Vagina (tissue), 2 donors: ENCODE results near the gene AMBP. TPM values are rescaled to one million over a fixed set of nuclear protein-coding genes. Genes with fewer than 3 reads are reported as not detected.

Experiments
- DNase-seq, 2 donors: peaks; one replicate each; pipeline ENCODE4 v3.0.0-alpha.2; 2017; ENCODE audit errors: extremely low spot score in 2 of 2
- H3K27ac ChIP-seq: fragments of 200-600 bp; sonication (generic); one replicate; pipeline ENCODE4 v1.5.1; 2019
- H3K27me3 ChIP-seq: fragments of 200-600 bp; sonication (generic); one replicate; pipeline ENCODE4 v1.5.1; 2019
- H3K36me3 ChIP-seq, 2 donors: fragments of 200-600 bp; sonication (generic); one replicate each; pipeline ENCODE4 v1.5.1; 2017 to 2019
- H3K4me1 ChIP-seq: fragments of 200-600 bp; sonication (generic); one replicate; pipeline ENCODE4 v1.5.1; 2019
- H3K4me3 ChIP-seq, 2 donors: fragments of 200-600 bp; sonication (generic); 1 replicate in 1 of 2; 2 replicates in 1 of 2; pipeline ENCODE4 v1.5.1; 2016 to 2019
- H3K9me3 ChIP-seq: fragments of 200-600 bp; sonication (generic); one replicate; pipeline ENCODE4 v1.5.1; 2019
- CTCF ChIP-seq, 3 experiments: fragments of 450-650 bp in 2 of 3; fragments of 200-600 bp in 1 of 3; sonication (generic) in 1 of 3; IDR thresholded peaks; one replicate each; pipeline ENCODE4 v1.5.1; 2017 to 2019; ENCODE audit warnings: antibody characterized with exemption in 3 of 3, mild to moderate bottlenecking in 2 of 3, moderate library complexity in 2 of 3
- POLR2A ChIP-seq, 2 donors: fragments of 450-650 bp; IDR thresholded peaks; one replicate each; pipeline ENCODE4 v1.6.1; 2017; ENCODE audit warnings: antibody characterized with exemption in 2 of 2, mild to moderate bottlenecking in 2 of 2, moderate library complexity in 2 of 2
- POLR2AphosphoS5 ChIP-seq, 2 donors: sonication (generic); formaldehyde crosslinking; IDR thresholded peaks; one replicate each; pipeline ENCODE4 v1.9.0; 2017; ENCODE audit warnings: antibody characterized with exemption in 2 of 2, mild to moderate bottlenecking in 2 of 2, low read depth in 1 of 2; ENCODE audit not compliant: insufficient read depth in 1 of 2
- intact Hi-C: fragments of 100-400 bp; cut with DNase I; formaldehyde crosslinking; loops from one replicate; pipeline ENCODE4 v1.15.1; 2023
- total RNA-seq: library from RNA; depleted of rRNA; stranded (reverse); fragments of >200 nt; gene quantifications from one replicate; pipeline ENCODE4 v1.2.3, GENCODE V29; 2016

AMBP gene
- total RNA-seq, 1 donor from 2014 or later, result not detected

- H3K36me3 ChIP-seq, result no peaks in the 10 kb centered on the region
- intact Hi-C loops, result no loop called here
- no peaks in the 10 kb centered on the region for H3K9me3 ChIP-seq
- H3K27me3 ChIP-seq, result no peaks in the 10 kb centered on the region
- H3K27ac ChIP-seq, result no peak overlapping the region
- no peak for DNase-seq
- H3K4me1 ChIP-seq, result peaks cover 11% of the 10 kb centered on the region
- no peak for TF ChIP-seq POLR2A (IDR thresholded peaks at IDR 0.05)
- H3K4me3 ChIP-seq, result no peak overlapping the region
These were observed 669 bp upstream of the AMBP start for GRCh38 chr9:114078781-114079156.

- Histone ChIP-seq H3K36me3 (no peaks in the 10 kb centered on the region), H3K27ac (no peak overlapping the region), H3K4me3 (no peak overlapping the region), H3K9me3 (no peaks in the 10 kb centered on the region), H3K4me1 (peaks cover 8% of the 10 kb centered on the region), H3K27me3 (no peaks in the 10 kb centered on the region)
- TF ChIP-seq POLR2AphosphoS5 (IDR thresholded peaks at IDR 0.05; ENCODE audit: insufficient read depth in 1 of 2, low read depth in 1 of 2) (no peak), CTCF (IDR thresholded peaks at IDR 0.05) (no peak), POLR2A (IDR thresholded peaks at IDR 0.05) (no peak)
- intact Hi-C loops, result no loop called here
- DNase-seq, result no peak
These were observed 800 bp downstream of the AMBP start for GRCh38 chr9:114077162-114077837.

DNA sequence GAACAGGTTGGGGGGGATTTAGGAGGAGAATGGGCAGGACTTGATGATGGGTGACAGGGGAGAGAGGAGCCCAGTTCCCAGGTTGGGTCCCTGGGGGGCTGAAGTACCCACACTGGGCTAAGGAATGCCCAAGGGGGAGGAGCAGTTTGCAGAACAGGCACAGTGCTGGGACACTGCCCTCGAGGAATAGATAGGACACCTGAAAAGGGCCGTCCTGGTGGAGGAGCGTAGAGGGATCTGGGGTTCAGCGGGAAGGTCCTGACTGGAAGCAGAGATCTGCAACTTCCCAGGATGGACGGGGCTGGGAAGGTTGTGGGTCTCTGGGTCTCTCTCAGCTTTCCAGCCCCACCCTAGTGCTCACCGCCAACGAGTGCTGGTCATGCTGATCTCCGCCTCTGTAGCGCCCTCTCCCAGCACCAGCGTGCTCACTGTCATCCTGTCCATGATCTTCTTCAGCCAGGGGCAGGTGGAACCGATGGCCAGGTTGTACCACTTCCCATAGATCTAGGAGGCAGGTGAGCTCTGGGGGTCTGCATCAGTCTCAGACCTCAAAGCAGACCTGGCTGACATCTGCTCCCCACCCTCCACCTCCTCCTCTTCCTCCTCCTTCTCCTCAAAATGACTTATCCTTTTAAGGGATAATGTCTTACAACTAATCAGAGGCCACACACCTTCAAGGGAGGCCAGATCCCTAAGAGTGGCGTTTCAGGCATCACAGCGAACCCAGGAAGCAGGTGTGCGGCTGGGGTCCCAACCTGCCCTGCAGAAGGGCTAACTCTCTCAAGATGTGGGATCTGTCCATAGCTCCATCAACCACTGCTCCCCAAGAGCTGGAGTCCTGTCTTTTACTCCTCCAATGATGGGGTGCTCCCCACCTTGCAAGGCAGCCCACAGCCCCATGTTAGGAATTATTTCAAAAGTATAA is 1.6 kb downstream of the AMBP start:
- no peak for TF ChIP-seq POLR2A (IDR thresholded peaks at IDR 0.05)
- H3K36me3 ChIP-seq, result no peaks in the 10 kb centered on the region
- no peak for DNase-seq
- H3K27me3 ChIP-seq, result no peaks in the 10 kb centered on the region
- H3K4me3 ChIP-seq, result no peak overlapping the region
- no peak overlapping the region for H3K27ac ChIP-seq
- peaks cover 15% of the 10 kb centered on the region for H3K4me1 ChIP-seq
- H3K9me3 ChIP-seq, result no peaks in the 10 kb centered on the region
- intact Hi-C loops, result no loop called here

GRCh38 chr9:114075602-114076001 is 2.5 kb downstream of the AMBP start:
- intact Hi-C loops, result no loop called here
- DNase-seq, result no peak

DNA sequence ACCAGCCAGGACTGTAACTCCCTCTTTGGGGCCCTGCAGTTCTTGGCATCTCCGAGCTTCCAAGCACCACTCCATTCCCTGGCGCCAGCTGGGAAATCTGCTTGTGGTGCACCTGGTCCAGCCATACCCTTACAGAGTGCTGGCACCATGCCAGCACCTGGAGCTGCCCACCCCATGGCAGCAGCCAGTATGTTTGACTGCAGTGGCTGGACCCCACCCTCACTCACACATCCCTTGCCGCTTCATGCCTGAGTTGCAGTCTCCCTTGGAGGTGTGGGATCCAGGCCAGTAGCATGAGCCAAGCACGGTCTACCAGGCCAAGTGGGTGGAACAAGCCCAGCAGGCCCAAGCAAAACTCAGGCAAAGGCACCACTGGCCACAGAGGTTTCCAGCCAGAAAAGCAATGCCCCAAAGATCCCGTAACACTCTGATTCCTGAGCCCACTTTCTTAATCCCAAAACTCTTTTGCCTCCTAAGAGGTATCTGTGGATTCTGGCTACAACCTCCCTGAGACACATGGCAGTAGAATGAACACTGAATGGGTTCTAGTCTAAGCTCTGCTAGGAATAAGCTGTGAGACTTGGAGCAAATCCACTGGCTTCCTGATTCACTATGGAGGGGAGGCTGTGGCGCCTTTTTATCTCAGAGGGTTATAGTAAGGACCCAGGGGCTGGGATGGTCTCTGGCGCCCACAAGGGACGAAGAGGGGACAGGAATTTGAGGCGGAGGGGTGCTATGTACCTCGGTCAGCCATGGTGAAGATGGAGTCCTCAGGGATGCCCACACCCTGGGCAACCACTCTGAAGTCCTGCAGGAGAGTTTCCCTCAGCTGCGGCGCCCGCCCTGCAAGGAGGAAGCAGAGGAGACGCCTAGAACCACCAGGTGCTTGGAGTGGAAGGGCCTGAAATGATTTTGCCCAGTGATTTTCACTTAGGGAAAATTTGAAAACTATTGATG is 5.6 kb downstream of the AMBP start:
- no peaks in the 10 kb centered on the region for H3K9me3 ChIP-seq
- intact Hi-C loops, result no loop called here
- TF ChIP-seq POLR2AphosphoS5 (IDR thresholded peaks at IDR 0.05; ENCODE audit: insufficient read depth in 1 of 2, low read depth in 1 of 2), result peak in 1 of 2 donors; percentile 9
- no peak for TF ChIP-seq POLR2A (IDR thresholded peaks at IDR 0.05)
- peaks cover 30% of the 10 kb centered on the region for H3K4me1 ChIP-seq
- no peak overlapping the region for H3K4me3 ChIP-seq
- no peak for DNase-seq
- H3K27me3 ChIP-seq, result no peaks in the 10 kb centered on the region
- no peaks in the 10 kb centered on the region for H3K36me3 ChIP-seq
- H3K27ac ChIP-seq, result no peak overlapping the region

More at GRCh38 chr9:114075602-114076001, 2.5 kb downstream of the AMBP start:
- no peak overlapping the region for H3K4me3 ChIP-seq
- no peaks in the 10 kb centered on the region for H3K36me3 ChIP-seq
- no peaks in the 10 kb centered on the region for H3K9me3 ChIP-seq
- no peak overlapping the region for H3K27ac ChIP-seq
- TF ChIP-seq POLR2AphosphoS5 (IDR thresholded peaks at IDR 0.05; ENCODE audit: insufficient read depth in 1 of 2, low read depth in 1 of 2) (no peak), POLR2A (IDR thresholded peaks at IDR 0.05) (no peak), CTCF (IDR thresholded peaks at IDR 0.05) (no peak)
- H3K4me1 ChIP-seq, result peaks cover 24% of the 10 kb centered on the region
- H3K27me3 ChIP-seq, result no peaks in the 10 kb centered on the region

GRCh38 chr9:114071197-114071795 is 6.8 kb downstream of the AMBP start:
- Histone ChIP-seq H3K9me3 (no peaks in the 10 kb centered on the region), H3K27ac (no peak overlapping the region), H3K27me3 (no peaks in the 10 kb centered on the region), H3K4me1 (peaks cover 30% of the 10 kb centered on the region), H3K36me3 (no peaks in the 10 kb centered on the region), H3K4me3 (no peak overlapping the region)
- no peak for TF ChIP-seq POLR2AphosphoS5 (IDR thresholded peaks at IDR 0.05; ENCODE audit: insufficient read depth in 1 of 2, low read depth in 1 of 2)
- no peak for TF ChIP-seq POLR2A (IDR thresholded peaks at IDR 0.05)
- no peak for TF ChIP-seq CTCF (IDR thresholded peaks at IDR 0.05)
- intact Hi-C loops, result no loop called here
- DNase-seq, result no peak
